Measurements from ENCODE around the gene DDIAS. TPM values are rescaled to one million over a fixed set of nuclear protein-coding genes. Genes with fewer than 3 reads are reported as not detected.

Gene DDIAS
- total RNA-seq, 1 donor from 2014 or later: 0.11 TPM

DNA sequence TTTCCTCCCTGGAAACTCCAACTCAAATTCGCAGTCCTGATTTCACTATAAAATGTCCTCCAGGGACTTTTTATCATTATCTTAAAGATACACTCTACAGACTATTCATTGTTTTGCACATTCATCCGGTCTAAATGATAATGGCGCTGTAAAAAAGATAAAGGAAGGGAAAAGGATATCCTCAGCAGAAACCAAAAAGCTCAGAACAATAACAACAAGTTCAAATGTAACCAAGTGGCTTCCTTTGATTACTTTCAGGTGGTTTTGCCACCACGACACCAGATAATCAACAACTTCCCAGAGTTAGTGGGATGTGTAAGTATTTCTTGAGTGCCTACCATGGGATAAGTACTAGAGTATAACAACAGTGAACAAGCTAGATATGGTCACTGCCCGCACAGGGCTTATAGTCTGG lies 27.6 kb upstream of the DDIAS start:
- Histone ChIP-seq H3K27me3 (no peaks in the 10 kb centered on the region), H3K36me3 (no peaks in the 10 kb centered on the region), H3K4me1 (no peaks in the 10 kb centered on the region), H3K9me3 (no peaks in the 10 kb centered on the region), H3K27ac (no peak overlapping the region), H3K4me3 (no peak overlapping the region)
- TF ChIP-seq, protein P1, sequence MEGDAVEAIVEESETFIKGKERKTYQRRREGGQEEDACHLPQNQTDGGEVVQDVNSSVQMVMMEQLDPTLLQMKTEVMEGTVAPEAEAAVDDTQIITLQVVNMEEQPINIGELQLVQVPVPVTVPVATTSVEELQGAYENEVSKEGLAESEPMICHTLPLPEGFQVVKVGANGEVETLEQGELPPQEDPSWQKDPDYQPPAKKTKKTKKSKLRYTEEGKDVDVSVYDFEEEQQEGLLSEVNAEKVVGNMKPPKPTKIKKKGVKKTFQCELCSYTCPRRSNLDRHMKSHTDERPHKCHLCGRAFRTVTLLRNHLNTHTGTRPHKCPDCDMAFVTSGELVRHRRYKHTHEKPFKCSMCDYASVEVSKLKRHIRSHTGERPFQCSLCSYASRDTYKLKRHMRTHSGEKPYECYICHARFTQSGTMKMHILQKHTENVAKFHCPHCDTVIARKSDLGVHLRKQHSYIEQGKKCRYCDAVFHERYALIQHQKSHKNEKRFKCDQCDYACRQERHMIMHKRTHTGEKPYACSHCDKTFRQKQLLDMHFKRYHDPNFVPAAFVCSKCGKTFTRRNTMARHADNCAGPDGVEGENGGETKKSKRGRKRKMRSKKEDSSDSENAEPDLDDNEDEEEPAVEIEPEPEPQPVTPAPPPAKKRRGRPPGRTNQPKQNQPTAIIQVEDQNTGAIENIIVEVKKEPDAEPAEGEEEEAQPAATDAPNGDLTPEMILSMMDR (IDR thresholded peaks at IDR 0.05): no peak
- no peak for DNase-seq (ENCODE audit: low spot score in 2 of 2)
- intact Hi-C loops (cut with DNase I): no loop called here

DNA sequence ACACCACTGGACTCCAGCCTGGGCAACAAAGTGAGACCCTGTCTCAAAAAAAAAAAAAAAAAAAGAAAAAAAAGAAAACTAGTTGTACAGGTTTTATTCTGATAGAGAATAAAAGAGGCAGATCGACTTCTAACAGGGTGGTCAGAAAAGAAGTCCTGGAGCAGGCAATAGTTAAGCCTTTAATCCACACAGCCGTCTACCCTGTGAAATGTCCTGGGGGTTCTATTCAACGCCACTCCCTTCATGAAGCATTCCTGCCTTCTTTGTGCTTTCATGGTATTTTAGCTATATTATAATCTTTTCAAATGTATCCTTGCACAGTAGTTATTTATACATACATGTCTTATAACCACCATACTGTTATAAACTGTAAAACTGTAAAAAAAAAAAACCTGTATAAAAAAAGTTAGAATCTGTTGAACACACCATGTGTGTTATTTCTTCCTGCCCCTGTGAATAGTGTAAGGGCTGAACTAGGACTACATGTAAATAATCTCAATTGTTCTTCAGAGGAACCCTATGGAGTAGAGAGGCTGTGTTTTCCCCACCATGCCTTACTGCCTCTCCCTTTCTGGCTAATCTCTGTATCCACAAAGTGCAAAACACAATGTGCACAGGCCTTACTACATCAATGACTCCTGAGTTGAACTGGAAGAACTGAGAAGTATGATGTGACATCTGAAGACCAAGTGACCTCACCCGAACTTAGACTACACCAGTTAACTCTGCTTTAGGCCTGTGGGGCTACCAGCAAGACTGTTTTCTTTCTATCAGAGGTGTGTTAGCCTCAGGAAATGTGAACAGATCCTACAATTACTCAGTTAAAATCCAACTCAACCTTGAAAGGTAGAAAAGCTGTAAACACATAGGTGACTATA lies 26.7 kb upstream of the DDIAS start:
- H3K27me3 ChIP-seq: no peaks in the 10 kb centered on the region
- no peaks in the 10 kb centered on the region for H3K9me3 ChIP-seq
- TF ChIP-seq, protein P1 (IDR thresholded peaks at IDR 0.05): no peak
- no peak for DNase-seq (ENCODE audit: low spot score in 2 of 2)
- H3K27ac ChIP-seq: no peak overlapping the region
- no peaks in the 10 kb centered on the region for H3K4me1 ChIP-seq
- intact Hi-C loops (cut with DNase I): no loop called here
- H3K4me3 ChIP-seq: no peak overlapping the region
- no peaks in the 10 kb centered on the region for H3K36me3 ChIP-seq

DNA sequence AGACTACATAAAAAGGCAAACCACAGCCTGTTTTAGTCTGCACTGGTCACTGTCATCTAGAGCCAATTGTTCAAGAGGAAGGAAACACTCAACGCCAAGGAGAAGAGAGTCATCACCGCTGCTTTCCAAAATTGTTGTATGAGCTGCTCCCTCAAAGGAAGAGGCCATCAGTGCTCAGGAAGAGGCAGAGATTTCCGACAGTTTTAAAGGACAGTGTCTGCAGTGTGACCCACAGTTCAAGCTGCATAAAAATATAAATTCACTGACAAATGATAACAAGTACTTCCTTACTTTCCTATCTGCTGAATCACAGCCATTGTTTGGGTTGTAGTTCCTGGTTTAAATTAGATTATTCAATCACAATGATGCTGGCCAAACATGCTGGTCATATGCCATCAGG lies 17.7 kb upstream of the DDIAS start:
- Histone ChIP-seq H3K4me1 (no peaks in the 10 kb centered on the region), H3K4me3 (no peak overlapping the region), H3K36me3 (no peaks in the 10 kb centered on the region), H3K27me3 (no peaks in the 10 kb centered on the region), H3K27ac (no peak overlapping the region), H3K9me3 (no peaks in the 10 kb centered on the region)
- DNase-seq (ENCODE audit: low spot score in 2 of 2): no peak
- TF ChIP-seq, protein P1 (IDR thresholded peaks at IDR 0.05): no peak
- intact Hi-C loops (cut with DNase I): no loop called here

DNA sequence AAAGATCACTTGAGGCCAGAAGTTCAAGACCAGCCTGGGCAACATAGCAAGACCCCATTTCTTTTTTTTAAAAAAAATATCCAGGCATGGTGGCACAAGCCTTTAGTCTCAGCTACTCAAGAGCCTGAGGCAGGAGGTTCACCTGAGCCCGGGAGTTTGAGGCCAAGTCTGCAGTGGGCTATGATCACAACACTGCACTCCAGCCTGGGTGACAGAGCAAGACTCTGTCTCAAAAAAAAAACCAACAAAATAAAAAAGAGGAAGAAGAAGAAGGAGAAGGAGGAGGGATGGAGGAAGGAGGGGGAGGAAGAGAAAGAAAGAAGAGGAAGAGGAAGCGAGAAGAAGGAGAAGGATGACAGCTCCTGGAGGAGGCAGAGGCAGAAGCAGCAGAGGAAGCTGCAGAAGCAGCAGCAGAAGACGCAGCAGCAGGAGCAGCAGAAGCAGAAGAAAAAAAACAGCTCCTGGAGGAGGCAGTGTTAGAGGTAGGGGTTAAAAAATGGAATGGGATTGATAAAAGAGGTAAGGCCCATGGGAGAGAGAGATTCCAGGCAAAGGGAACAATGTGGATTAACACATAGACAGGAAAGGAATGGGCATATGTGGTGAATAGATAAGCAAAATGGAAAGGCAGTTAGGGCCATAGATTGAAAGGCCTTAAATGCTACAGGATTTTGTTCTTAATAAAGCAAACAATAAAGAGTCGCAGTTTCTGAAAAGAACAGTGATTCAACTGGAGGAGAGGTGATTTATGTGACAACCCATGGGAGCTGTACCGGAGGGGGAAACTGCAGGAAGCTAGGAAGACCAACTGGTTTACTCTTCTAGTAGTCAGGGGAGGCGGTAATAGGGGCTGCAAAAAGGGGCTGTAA lies 12.2 kb upstream of the DDIAS start:
- no peaks in the 10 kb centered on the region for H3K4me1 ChIP-seq
- TF ChIP-seq, protein P1 (IDR thresholded peaks at IDR 0.05): no peak
- H3K27ac ChIP-seq: no peak overlapping the region
- H3K4me3 ChIP-seq: no peak overlapping the region
- H3K9me3 ChIP-seq: no peaks in the 10 kb centered on the region
- H3K27me3 ChIP-seq: no peaks in the 10 kb centered on the region
- intact Hi-C loops (cut with DNase I): no loop called here
- no peak for DNase-seq (ENCODE audit: low spot score in 2 of 2)
- no peaks in the 10 kb centered on the region for H3K36me3 ChIP-seq

GRCh38 chr11:82890002-82890341 lies 11.6 kb upstream of the DDIAS start:
- no peak for DNase-seq (ENCODE audit: low spot score in 2 of 2)
- H3K27me3 ChIP-seq: no peaks in the 10 kb centered on the region
- no peak overlapping the region for H3K4me3 ChIP-seq
- intact Hi-C loops (cut with DNase I): no loop called here
- TF ChIP-seq, protein P1 (IDR thresholded peaks at IDR 0.05): no peak
- no peaks in the 10 kb centered on the region for H3K4me1 ChIP-seq
- H3K9me3 ChIP-seq: no peaks in the 10 kb centered on the region
- H3K36me3 ChIP-seq: no peaks in the 10 kb centered on the region
- H3K27ac ChIP-seq: no peak overlapping the region
